Uterus (tissue), 2 donors: Measurements from ENCODE around the gene MAN2C1.
"Not testable (repeated sequence)": the region's sequence is repeated elsewhere in the genome, so short reads cannot be mapped to it uniquely, and the experiment has no call there.

Experiments
- POLR2A ChIP-seq, 2 donors: fragments of 450-650 bp; IDR thresholded peaks; one replicate each; pipeline ENCODE4 v1.6.1; 2016; ENCODE audit warnings: antibody characterized with exemption in 2 of 2, mild to moderate bottlenecking in 1 of 2, moderate library complexity in 1 of 2
- TF ChIP-seq, protein P1 (sequence below), 4 experiments: fragments of 200-600 bp in 2 of 4; fragments of 450-650 bp in 2 of 4; sonication (generic) in 2 of 4; IDR thresholded peaks; one replicate each; pipeline ENCODE4 v1.5.1; 2016 to 2019; ENCODE audit warnings: antibody characterized with exemption in 4 of 4, mild to moderate bottlenecking in 2 of 4, moderate library complexity in 1 of 4

DNA sequence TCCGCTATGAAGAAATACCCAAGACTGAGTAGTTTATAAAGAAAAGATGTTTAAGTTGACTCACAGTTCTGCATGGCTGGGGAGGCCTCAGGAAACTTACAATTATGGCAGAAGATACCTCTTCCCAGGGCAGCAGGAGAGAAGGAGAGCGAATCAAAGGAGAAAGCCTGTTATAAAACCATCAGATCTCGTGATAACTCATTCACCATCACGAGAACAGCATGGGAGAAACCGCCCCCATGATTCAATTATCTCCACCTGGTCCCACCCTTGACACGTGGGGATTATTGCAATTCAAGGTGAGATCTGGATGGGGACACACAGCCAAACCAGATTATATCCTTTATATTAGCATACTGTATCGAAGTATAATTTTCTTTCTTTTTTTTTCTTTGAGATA, 36.3 kb downstream of the MAN2C1 start:
- TF ChIP-seq, protein P1, sequence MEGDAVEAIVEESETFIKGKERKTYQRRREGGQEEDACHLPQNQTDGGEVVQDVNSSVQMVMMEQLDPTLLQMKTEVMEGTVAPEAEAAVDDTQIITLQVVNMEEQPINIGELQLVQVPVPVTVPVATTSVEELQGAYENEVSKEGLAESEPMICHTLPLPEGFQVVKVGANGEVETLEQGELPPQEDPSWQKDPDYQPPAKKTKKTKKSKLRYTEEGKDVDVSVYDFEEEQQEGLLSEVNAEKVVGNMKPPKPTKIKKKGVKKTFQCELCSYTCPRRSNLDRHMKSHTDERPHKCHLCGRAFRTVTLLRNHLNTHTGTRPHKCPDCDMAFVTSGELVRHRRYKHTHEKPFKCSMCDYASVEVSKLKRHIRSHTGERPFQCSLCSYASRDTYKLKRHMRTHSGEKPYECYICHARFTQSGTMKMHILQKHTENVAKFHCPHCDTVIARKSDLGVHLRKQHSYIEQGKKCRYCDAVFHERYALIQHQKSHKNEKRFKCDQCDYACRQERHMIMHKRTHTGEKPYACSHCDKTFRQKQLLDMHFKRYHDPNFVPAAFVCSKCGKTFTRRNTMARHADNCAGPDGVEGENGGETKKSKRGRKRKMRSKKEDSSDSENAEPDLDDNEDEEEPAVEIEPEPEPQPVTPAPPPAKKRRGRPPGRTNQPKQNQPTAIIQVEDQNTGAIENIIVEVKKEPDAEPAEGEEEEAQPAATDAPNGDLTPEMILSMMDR (IDR thresholded peaks at IDR 0.05): not testable (repeated sequence)
- not testable (repeated sequence) for TF ChIP-seq POLR2A (IDR thresholded peaks at IDR 0.05)
